Measurements from ENCODE around the gene FAM200B. TPM values are rescaled to one million over a fixed set of nuclear protein-coding genes. Genes with fewer than 3 reads are reported as not detected.

FAM200B gene
- polyA plus RNA-seq, 4 donors: 66.7 to 72.9 (median 71.7) TPM

DNA sequence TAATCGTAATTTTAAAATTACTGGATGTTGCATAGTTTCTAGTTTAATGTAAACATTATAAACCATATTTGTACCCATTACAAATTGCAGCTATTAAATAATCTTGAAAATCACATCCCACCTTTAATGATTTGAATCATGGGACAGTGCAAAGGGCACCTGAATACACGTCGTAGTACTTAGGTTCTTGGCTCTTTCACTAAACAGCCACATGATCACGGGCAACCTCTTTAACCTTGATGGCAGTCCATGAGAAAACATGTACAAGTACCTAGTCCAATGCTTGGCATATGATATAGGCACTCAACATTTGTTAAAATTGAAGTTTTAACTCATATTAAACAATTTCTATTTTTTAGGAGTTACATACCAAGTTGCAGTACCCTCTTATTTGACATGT, 14.6 kb upstream of the FAM200B start:
- DNase-seq (ENCODE audit: low read depth in 4 of 4, low spot score in 2 of 4): no peak

DNA sequence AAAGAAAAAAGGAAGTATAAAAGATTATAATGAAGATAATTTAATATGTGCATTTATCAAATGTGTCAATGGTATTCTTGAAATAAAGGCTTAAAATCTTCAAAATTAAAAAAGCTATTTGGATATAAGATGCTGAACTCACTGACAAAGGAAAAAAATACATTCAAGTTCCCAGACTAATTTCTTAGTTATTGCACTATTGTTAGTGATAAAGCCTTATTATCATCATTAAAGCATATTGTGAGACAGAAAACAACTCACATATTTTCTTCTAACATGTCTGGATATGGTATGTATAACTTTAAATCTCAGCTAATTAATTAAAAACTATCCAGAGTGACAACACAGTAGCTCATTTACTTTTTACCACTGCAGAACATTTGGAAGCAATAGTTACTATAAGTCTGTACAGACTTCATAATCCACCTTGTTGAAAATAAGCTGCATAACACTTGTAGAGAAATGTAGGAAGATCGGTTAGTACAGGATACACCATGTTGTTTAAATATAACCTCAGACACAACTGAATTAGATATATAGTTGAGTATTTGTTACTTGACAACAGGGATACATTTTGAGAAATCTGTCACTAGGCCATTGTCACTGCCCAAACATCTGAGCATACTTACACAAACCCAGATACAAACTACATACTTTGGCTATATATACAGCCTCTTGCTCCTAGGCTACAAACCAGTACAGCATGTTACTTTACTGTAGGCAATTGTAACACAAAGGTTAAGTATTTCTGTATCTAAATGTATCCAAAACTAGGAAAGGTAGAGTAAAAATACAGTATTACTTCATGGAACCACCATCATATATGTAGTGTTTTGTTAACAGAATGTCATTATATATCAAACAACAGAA, 12.8 kb upstream of the FAM200B start:
- DNase-seq (ENCODE audit: low read depth in 4 of 4, low spot score in 2 of 4): no peak

DNA sequence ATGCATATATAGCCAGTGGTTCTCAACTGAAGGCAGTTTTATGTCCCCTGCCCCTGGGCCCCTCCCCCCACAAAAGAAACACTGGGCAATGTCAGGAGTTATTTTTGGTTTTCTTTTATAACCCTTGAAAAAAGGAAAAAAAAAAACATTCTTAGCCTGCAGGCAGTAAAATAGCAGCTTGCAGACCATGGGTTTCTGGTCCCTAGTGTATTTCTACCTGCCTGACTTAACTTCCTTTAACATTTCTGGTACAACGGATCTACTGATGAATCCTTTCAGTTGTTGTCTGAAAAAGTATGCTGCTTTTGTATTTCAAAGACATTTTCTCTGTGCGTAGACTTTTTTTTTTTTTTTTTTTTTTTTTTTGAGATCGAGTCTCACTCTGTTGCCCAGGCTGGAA, 11.1 kb upstream of the FAM200B start:
- DNase-seq (ENCODE audit: low read depth in 4 of 4, low spot score in 2 of 4): no peak

DNA sequence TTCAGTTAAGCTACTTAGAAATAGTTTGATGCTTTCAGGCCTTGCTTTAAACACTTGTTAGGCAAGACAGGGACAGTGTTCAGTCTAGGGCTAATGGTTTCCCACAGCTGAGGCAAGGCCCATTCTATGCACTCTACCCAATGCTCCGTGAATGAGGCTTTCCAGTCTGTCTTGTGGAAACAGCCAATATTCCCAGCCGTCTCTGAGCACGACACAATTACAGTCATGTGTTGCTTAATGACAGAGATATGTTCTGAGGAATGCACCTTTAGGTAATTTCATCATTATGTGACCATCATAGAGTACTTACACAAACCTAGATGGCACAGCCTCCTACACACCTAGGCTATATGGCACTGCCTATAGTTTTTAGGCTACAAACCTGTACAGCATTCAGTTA, 9.5 kb upstream of the FAM200B start:
- no peak for DNase-seq (ENCODE audit: low read depth in 4 of 4, low spot score in 2 of 4)

DNA sequence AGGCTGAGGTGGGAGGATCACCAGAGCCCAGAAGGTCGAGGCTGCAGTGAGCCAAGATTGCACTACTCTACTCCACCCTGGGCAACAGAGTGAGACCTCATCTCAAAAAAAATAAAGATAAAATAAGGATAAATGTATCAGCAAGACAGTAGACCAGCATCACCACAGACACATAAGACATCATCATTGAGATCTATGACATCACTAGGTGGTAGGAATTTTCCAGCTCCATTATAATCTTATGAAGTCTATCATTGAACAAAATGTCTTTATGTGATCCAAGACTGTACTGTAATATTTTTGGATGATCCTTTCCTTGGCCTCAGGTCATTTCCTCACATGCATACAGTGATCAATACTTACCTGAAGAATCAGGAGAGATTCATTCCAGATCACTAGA, 8.3 kb upstream of the FAM200B start:
- no peak for DNase-seq (ENCODE audit: low read depth in 4 of 4, low spot score in 2 of 4)

DNA sequence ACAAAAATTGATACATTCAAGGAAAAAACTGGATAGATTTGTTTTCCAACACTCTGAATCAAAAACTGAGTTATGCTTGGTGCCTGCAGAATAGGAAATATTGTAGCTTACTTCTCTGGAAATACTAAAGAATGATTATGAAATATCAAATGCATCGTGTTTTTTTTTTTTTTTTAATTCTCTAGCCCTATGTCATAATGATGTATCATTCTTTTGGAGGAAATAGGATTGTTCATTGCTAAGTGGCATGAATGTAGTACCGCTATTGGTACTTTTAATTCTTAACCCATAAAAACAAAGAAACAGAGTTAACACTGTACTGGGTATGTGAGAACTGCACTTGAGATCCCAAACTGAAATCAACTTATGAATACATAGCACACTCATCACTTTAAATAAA, 7.6 kb upstream of the FAM200B start:
- DNase-seq (ENCODE audit: low read depth in 4 of 4, low spot score in 2 of 4): no peak

DNA sequence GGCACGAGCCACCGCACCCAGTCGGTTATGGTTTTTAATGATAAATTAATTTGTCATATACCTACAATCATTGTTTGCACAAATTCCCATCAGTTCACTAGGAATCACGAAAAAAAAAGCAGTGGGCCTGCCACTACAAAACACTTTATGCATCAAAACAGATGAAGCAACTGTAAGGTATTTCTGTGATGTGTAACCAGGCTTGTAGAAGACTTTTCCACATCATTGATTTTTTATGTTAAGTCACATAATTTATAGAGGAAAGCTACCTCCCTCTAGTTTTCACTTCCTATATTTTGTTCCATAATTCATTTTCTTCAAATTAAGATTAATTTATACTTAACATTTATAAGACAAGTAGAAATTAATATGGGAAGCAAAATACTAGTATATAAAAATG, 6.7 kb upstream of the FAM200B start:
- DNase-seq (ENCODE audit: low read depth in 4 of 4, low spot score in 2 of 4): no peak

- DNase-seq (ENCODE audit: low read depth in 4 of 4, low spot score in 2 of 4): no peak
These were observed 6.3 kb upstream of the FAM200B start for GRCh38 chr4:15675356-15675755.

DNA sequence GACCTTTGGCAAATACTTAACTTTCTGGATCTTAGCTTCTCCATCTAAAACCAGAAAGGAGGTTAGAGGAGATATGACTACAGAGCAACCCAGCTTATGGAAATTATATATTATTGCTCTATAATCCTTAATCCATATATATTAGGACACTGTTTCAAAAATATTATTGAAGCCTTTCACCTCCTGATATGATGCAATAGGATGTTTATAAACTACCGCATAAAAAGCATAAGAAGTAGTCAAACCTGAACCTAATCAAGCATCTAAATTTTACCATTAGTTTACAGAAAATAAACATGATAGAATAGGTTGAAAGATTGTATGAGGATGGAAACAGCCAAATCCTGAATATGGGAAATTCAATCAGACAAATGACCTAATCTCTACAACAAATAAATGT, 5.6 kb upstream of the FAM200B start:
- no peak for DNase-seq (ENCODE audit: low read depth in 4 of 4, low spot score in 2 of 4)

GRCh38 chr4:15676899-15677298, 4.7 kb upstream of the FAM200B start:
- no peak for DNase-seq (ENCODE audit: low read depth in 4 of 4, low spot score in 2 of 4)

DNA sequence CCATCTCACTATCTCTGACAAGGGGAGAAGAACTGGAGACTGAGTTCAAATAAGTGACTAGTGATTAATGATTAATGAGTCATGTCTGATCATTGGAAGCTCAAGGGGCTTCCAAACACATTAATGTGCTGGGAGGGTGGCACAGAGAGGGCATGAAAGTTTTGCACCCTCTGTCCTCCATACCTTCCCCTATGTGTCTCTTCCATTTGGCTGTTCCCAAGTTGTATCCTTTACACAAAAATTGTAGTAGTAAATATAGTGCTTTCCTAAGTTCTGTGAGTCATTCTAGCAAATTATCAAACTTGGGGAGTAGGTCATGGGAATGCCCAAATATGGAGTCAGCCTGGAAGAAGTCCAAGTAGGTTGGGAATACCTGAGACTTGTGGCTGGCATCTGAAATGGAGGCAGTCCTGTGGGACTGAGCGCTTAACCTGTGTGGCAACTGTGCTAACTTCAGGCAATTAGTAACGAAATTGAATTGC, 4.1 kb upstream of the FAM200B start:
- DNase-seq (ENCODE audit: low read depth in 4 of 4, low spot score in 2 of 4): no peak

DNA sequence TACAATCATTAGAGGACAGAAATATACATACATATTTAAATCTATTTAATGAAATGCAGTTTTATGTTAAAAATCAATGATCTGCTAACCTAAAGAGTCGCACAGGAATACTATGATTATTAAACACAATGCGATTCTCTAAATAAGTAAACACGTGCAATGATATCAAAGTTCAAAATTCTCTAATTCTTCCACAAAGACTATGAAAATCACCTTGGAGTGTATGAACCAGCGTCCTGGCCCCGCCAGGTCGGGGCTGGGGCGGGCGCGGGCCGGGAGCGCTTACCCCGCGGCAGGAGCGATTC, 608 bp upstream of the FAM200B start:
- no peak for DNase-seq (ENCODE audit: low read depth in 4 of 4, low spot score in 2 of 4)

DNA sequence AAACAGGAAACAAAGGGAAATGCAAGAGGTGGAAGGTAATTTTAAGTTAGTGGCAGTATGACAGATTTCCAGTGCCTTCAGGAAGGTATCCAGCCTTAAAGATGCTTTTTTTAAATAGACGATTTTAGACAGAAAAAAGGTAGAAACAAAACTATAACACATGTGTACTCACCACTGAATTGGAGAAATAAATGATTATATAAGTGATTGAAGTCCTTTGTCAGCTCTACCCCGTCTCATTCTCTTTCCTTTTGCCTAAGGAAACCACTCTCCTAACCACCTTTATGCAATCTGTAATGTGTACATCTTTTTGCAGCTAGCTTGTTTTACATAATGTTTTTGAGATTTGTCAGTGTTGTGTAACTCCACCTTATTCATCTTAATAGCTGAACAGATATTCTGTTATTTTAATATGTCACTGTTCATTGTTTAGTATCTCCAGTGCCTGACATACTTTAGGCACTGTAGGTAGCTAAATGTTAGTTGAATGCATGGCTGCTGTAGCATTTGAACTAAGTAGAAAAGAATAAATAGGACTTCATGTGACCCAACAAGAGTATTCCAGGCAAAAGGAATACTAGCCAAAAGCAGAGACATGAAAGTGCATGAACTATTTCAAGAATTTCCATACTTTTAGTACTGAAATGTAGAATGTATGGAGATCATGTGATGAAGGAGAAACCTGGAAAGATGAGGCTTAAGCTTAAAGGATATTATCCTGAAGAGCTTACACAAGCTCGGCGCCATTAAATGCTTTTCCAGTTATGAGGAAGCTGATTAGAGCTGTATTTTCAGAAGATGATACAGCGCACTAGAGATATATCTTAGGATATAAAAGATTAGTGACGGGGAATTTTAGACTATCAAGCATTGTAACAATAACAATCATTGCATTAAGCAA, 865 bp downstream of the FAM200B start:
- DNase-seq (ENCODE audit: low read depth in 4 of 4, low spot score in 2 of 4): peak in 1 of 4 donors; percentile 37

GRCh38 chr4:15683143-15683495, 1.5 kb downstream of the FAM200B start:
- DNase-seq (ENCODE audit: low read depth in 4 of 4, low spot score in 2 of 4): no peak

DNA sequence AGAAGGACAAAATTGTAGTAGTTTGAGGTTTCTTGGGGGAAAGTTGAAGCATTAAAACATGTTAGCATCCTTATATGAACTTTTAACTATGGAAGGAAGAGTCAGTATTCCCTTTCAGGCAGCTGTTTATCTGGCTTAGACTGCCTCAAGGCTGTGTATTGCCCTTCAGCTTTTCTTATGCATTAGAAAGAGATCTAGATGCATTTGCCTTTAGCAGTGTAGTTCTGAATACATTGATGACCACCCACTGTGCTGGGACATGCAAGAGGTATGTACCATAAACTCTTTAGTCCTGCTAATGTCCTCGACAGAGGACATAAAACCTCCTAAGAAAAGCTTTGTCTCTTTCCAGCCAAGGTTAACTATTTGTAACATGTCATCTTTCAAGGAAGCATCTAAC, 2.9 kb downstream of the FAM200B start:
- no peak for DNase-seq (ENCODE audit: low read depth in 4 of 4, low spot score in 2 of 4)

DNA sequence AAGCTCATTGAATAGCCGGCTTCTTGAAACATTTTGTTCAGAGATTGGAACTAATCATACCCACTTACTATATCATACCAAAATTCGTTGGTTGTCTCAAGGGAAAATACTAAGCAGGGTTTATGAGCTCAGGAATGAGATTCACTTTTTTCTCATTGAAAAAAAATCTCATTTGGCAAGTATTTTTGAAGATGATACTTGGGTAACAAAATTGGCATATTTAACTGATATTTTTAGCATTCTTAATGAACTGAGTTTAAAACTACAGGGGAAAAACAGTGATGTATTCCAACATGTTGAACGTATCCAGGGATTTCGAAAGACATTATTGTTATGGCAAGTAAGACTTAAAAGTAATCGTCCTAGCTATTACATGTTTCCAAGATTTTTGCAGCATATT, 6.4 kb downstream of the FAM200B start:
- DNase-seq (ENCODE audit: low read depth in 4 of 4, low spot score in 2 of 4): no peak

GRCh38 chr4:15689540-15689939, 7.9 kb downstream of the FAM200B start:
- no peak for DNase-seq (ENCODE audit: low read depth in 4 of 4, low spot score in 2 of 4)

DNA sequence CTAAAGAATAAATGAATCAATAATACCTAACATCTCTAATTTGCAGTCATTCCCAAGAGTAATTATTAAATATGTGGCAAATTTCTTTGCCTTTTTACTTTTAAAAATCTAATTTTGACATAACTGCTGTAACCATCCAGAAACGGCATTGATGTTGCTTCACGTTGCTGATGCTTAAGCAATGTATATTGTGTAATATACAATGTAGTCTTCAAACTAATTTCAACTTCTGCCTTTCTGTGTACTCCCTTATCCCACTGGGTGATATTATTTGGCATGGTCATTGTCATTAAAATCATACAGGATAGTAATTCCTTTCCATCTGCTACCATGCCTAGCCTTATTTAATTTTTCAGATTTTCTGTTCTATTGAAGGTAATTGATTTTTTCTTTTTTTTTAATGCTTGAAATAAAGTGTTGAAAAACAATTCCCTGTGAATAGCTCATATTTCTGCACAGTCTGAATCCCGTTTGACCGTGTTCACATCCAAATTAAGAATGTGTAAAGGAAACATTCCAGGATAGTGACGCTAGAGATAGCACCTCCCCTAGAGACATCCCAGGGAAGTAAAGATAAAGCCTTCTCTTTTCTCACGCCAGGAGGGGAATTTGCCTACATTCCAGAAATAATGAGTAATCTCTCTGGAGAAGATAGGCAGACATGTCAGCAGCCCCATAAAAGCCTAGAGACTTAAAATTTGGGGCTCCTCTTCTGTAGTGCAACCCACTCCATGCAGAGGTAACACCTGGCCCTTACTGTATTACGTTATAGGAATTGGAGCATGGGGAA, 8.6 kb downstream of the FAM200B start:
- DNase-seq (ENCODE audit: low read depth in 4 of 4, low spot score in 2 of 4): no peak

DNA sequence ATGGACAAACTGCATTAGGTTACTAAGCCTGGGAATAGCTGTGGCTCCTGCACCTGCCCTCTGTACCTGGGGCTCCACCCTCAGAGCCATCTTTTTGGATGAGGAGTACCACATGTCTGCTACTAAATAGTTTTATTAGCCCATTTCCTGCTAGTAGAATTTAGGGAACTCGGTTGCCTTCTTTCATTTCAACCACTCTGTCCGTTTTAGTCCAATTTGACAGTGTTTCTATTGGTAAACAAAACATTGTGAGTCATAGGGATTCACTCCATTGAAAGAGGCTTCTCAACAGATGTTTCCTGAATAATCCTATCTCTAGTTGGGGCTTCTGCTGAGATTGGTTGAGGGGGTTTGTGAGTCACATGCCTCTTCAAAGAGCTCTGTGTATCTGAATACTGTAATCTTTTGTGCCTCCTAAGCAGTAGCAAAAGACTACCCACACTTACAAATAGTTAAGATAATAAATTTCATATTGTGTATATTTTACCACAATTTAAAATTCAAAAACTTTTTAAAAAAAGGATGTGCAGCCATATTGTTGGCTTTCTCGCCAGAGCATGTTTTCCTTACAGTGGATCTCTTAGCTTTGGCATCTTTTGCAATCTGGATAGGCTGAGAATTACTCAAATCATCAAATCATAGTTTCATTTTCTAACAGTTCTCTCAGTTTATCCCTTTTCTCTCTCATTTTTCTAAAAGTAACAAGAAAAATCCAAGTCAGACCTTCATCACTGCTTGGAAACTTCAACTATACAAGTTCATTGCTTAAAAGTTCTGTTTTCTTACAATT, 9.9 kb downstream of the FAM200B start:
- no peak for DNase-seq (ENCODE audit: low read depth in 4 of 4, low spot score in 2 of 4)

DNA sequence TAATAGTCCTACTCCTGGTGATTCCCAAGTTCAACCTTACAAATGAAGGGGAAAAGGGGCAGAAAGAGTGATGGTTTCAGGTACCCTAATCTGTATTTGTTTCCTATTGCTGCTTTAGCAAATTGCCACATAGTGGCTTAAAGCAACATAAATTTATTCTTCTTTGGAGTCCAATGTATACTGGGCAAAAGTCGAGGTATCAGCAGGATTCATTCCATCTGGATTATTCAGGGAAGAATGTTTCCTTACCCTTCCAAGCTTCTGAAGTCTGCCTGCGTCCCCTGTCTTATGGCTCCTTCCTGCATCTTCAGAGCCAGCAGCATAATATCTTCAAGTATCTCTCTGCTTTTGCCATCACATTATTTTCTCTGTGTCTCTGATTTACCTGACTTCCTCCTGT, 11.0 kb downstream of the FAM200B start:
- DNase-seq (ENCODE audit: low read depth in 4 of 4, low spot score in 2 of 4): no peak
